ENCODE measurements around the gene CROCC2.

Gene CROCC2

DNA sequence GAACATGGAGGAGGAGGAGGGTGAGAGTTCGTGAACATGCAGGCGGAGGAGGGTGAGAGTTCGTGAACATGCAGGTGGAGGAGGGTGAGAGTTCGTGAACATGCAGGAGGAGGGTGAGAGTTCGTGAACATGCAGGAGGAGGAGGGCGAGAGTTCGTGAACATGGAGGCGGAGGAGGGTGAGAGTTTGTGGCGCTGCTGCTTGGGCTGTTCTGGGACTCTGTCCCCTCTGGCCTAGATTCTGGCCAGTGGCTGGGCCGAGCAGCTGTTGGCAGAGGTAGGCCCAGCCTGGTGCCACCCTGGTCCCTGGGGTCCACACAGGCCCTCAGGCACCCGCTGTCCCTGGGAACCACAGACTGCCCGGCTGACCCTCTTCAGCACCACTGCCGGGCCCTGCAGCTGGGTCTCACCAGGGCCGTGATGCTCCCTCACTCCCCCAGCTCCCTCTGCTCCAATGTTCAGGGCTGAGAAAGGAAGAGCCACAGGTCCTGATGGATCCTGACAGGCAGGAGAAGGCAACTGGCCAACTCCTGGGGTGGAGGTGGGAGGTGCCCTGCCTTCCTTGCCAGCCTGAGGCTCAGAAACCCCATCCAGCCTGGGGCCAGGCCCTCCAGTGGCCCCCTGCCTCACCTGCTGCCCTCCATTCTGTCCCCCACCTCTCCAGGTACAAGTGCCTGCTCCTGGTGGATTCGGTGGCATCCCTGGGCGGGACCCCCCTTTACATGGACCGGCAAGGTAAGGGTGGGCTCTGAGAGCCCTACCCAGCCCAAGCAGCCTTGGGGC is 33.6 kb upstream of the CROCC2 start:
- POLR2A ChIA-PET: no interaction called here
- WGBS (ENCODE audit: insufficient coverage): 92% methylated on average over 13 of the region's 17 CpGs
- CTCF ChIA-PET: interaction anchor here (1.2 kb wide), 1 partner anchor 21 kb away, joined by 3 read pairs; no protein-coding TSS in a partner anchor

DNA sequence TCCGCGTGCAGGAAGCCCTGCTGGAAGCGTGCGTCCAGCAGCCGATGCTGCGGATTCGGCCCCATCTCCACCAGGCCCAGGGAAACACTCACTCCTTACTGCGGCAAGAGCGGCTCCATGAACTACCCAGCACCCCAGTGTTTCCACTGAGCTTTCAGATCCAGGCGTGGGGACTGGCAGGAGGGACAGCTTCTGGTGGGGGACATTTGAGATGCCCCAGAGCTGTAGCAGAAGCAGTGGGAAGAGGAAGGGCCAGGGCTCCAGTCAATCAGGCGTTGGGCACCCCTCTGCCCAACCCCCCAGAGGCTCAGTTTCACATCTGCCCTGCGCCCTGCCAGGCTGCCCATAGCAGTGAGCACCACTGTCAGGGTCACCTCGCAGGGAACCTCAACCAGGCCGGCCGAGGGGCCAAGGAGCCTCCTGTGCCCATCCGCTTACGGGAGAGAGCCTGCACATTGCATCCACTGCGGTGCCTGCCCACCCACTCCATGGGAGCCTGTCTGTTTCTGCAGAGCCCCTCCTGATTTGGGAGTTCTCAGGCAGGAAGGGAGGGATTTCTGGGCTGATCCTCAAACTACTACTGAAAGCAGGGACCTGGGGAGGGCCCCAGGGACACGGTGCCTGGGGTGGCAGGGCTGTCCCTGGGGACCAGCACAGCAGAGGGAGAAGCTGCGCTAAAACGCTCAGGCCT is 32.9 kb upstream of the CROCC2 start:
- ChIA-PET POLR2A (no interaction called here), CTCF (interaction anchor here (1.2 kb wide), 1 partner anchor 22 kb away, joined by 3 read pairs; no protein-coding TSS in a partner anchor)
- WGBS (ENCODE audit: insufficient coverage): 92% methylated on average over 17 of the region's 21 CpGs
- Histone ChIP-seq H3K27ac (ENCODE audit: insufficient read depth in 1 of 2, low read depth in 1 of 2, low read length in 2 of 2, poor library complexity in 1 of 2, severe bottlenecking in 2 of 2) (no peak overlapping the region), H3K36me3 (ENCODE audit: control insufficient read depth in 4 of 4, insufficient read depth in 4 of 4, low read length in 3 of 4) (no peaks in the 10 kb centered on the region), H3K9me3 (ENCODE audit: control extremely low read depth in 1 of 5, control insufficient read depth in 4 of 5, insufficient read depth in 2 of 5, low read depth in 1 of 5, low read length in 4 of 5) (no peaks in the 10 kb centered on the region), H3K4me3 (ENCODE audit: control insufficient read depth in 1 of 7, extremely low read depth in 1 of 7, insufficient read depth in 4 of 7, low read depth in 2 of 7, low read length in 6 of 7) (no peak overlapping the region), H3K4me1 (ENCODE audit: control extremely low read depth in 1 of 4, control insufficient read depth in 4 of 4, insufficient read depth in 4 of 4, low read length in 3 of 4) (no peaks in the 10 kb centered on the region), H3K27me3 (replicated peaks in 2 of 5; ENCODE audit: control insufficient read depth in 4 of 5, insufficient read depth in 5 of 5, low read length in 4 of 5) (no peaks in the 10 kb centered on the region)
- DNase-seq: no peak

More for the DNA sequence above, 33.6 kb upstream of the CROCC2 start:
- no peak for DNase-seq
- Histone ChIP-seq H3K27ac (ENCODE audit: insufficient read depth in 1 of 2, low read depth in 1 of 2, low read length in 2 of 2, poor library complexity in 1 of 2, severe bottlenecking in 2 of 2) (no peak overlapping the region), H3K4me1 (ENCODE audit: control extremely low read depth in 1 of 4, control insufficient read depth in 4 of 4, insufficient read depth in 4 of 4, low read length in 3 of 4) (no peaks in the 10 kb centered on the region), H3K4me3 (ENCODE audit: control insufficient read depth in 1 of 7, extremely low read depth in 1 of 7, insufficient read depth in 4 of 7, low read depth in 2 of 7, low read length in 6 of 7) (no peak overlapping the region), H3K36me3 (ENCODE audit: control insufficient read depth in 4 of 4, insufficient read depth in 4 of 4, low read length in 3 of 4) (no peaks in the 10 kb centered on the region), H3K9me3 (ENCODE audit: control extremely low read depth in 1 of 5, control insufficient read depth in 4 of 5, insufficient read depth in 2 of 5, low read depth in 1 of 5, low read length in 4 of 5) (no peaks in the 10 kb centered on the region), H3K27me3 (replicated peaks in 2 of 5; ENCODE audit: control insufficient read depth in 4 of 5, insufficient read depth in 5 of 5, low read length in 4 of 5) (no peaks in the 10 kb centered on the region)

DNA sequence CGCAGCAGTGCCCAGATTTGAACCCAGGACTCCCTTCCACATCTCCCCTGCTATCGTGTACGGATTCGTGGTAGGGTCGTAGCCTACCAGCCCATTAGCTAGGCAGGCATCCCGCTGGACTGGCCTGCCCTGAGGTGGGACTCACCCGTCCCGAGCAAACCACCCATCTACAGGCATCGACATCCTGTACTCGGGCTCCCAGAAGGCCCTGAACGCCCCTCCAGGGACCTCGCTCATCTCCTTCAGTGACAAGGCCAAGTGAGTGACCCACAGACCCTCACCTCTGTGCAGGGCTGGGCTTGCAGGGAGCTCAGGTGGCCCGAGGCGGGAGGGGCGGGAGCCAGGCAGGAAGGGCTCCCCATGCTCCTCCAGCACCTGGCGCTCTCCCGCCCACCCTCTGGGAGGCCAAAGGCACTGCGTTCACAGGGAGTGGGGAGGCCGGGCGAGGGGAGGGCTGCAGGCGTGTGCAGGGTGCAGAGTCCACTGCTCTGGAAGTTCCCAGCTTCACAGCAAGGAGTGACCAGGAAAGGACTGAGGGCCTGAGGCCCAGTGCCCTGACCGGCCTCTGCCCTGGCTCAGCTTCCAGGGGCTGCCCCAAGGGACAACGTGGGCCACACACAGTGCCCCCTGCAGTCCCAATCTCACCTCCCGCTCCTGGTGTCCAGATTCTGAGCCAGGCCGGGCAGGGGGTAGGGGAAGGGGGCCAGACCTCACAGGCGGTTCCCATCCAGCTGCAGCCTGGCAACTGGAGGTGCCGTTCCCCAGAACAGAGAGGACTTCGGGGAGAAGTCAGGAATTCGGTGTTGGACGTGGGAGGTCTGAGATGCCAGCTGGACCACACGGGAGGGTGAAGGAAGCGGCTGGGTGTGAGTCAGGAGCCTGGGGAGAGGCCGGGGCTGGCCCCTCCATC is 32.1 kb upstream of the CROCC2 start:
- DNase-seq: no peak
- H3K4me1 ChIP-seq (ENCODE audit: control extremely low read depth in 1 of 4, control insufficient read depth in 4 of 4, insufficient read depth in 4 of 4, low read length in 3 of 4): no peaks in the 10 kb centered on the region
- H3K27me3 ChIP-seq (replicated peaks in 2 of 5; ENCODE audit: control insufficient read depth in 4 of 5, insufficient read depth in 5 of 5, low read length in 4 of 5): no peaks in the 10 kb centered on the region
- POLR2A ChIA-PET: no interaction called here
- no peak overlapping the region for H3K4me3 ChIP-seq (ENCODE audit: control insufficient read depth in 1 of 7, extremely low read depth in 1 of 7, insufficient read depth in 4 of 7, low read depth in 2 of 7, low read length in 6 of 7)
- H3K36me3 ChIP-seq (ENCODE audit: control insufficient read depth in 4 of 4, insufficient read depth in 4 of 4, low read length in 3 of 4): no peaks in the 10 kb centered on the region
- no peaks in the 10 kb centered on the region for H3K9me3 ChIP-seq (ENCODE audit: control extremely low read depth in 1 of 5, control insufficient read depth in 4 of 5, insufficient read depth in 2 of 5, low read depth in 1 of 5, low read length in 4 of 5)
- H3K27ac ChIP-seq (ENCODE audit: insufficient read depth in 1 of 2, low read depth in 1 of 2, low read length in 2 of 2, poor library complexity in 1 of 2, severe bottlenecking in 2 of 2): no peak overlapping the region
- CTCF ChIA-PET: interaction anchor here (1.2 kb wide), 1 partner anchor 23 kb away, joined by 3 read pairs; no protein-coding TSS in a partner anchor
- WGBS (ENCODE audit: insufficient coverage): 96% methylated on average over 29 of the region's 33 CpGs

GRCh38 chr2:240874715-240875227 is 31.4 kb upstream of the CROCC2 start:
- Histone ChIP-seq H3K27ac (ENCODE audit: insufficient read depth in 1 of 2, low read depth in 1 of 2, low read length in 2 of 2, poor library complexity in 1 of 2, severe bottlenecking in 2 of 2) (no peak overlapping the region), H3K27me3 (replicated peaks in 2 of 5; ENCODE audit: control insufficient read depth in 4 of 5, insufficient read depth in 5 of 5, low read length in 4 of 5) (no peaks in the 10 kb centered on the region), H3K4me1 (ENCODE audit: control extremely low read depth in 1 of 4, control insufficient read depth in 4 of 4, insufficient read depth in 4 of 4, low read length in 3 of 4) (no peaks in the 10 kb centered on the region), H3K9me3 (ENCODE audit: control extremely low read depth in 1 of 5, control insufficient read depth in 4 of 5, insufficient read depth in 2 of 5, low read depth in 1 of 5, low read length in 4 of 5) (no peaks in the 10 kb centered on the region), H3K4me3 (ENCODE audit: control insufficient read depth in 1 of 7, extremely low read depth in 1 of 7, insufficient read depth in 4 of 7, low read depth in 2 of 7, low read length in 6 of 7) (no peak overlapping the region), H3K36me3 (ENCODE audit: control insufficient read depth in 4 of 4, insufficient read depth in 4 of 4, low read length in 3 of 4) (no peaks in the 10 kb centered on the region)
- no peak for DNase-seq
- POLR2A ChIA-PET: no interaction called here
- CTCF ChIA-PET: no interaction called here
- 89% methylated on average over 8 of the region's 12 CpGs for WGBS (ENCODE audit: insufficient coverage)

- ChIA-PET CTCF (no interaction called here), POLR2A (no interaction called here)
- H3K27ac ChIP-seq (ENCODE audit: insufficient read depth in 1 of 2, low read depth in 1 of 2, low read length in 2 of 2, poor library complexity in 1 of 2, severe bottlenecking in 2 of 2): no peak overlapping the region
- no peaks in the 10 kb centered on the region for H3K4me1 ChIP-seq (ENCODE audit: control extremely low read depth in 1 of 4, control insufficient read depth in 4 of 4, insufficient read depth in 4 of 4, low read length in 3 of 4)
- H3K36me3 ChIP-seq (ENCODE audit: control insufficient read depth in 4 of 4, insufficient read depth in 4 of 4, low read length in 3 of 4): no peaks in the 10 kb centered on the region
- H3K9me3 ChIP-seq (ENCODE audit: control extremely low read depth in 1 of 5, control insufficient read depth in 4 of 5, insufficient read depth in 2 of 5, low read depth in 1 of 5, low read length in 4 of 5): no peaks in the 10 kb centered on the region
- H3K4me3 ChIP-seq (ENCODE audit: control insufficient read depth in 1 of 7, extremely low read depth in 1 of 7, insufficient read depth in 4 of 7, low read depth in 2 of 7, low read length in 6 of 7): no peak overlapping the region
- no peaks in the 10 kb centered on the region for H3K27me3 ChIP-seq (replicated peaks in 2 of 5; ENCODE audit: control insufficient read depth in 4 of 5, insufficient read depth in 5 of 5, low read length in 4 of 5)
- WGBS (ENCODE audit: insufficient coverage): 96% methylated on average over 16 of the region's 22 CpGs
- no peak for DNase-seq
Measured at GRCh38 chr2:240875228-240876034, 30.7 kb upstream of the CROCC2 start.

GRCh38 chr2:240876035-240876474 is 30.1 kb upstream of the CROCC2 start:
- Histone ChIP-seq H3K4me3 (ENCODE audit: control insufficient read depth in 1 of 7, extremely low read depth in 1 of 7, insufficient read depth in 4 of 7, low read depth in 2 of 7, low read length in 6 of 7) (no peak overlapping the region), H3K4me1 (ENCODE audit: control extremely low read depth in 1 of 4, control insufficient read depth in 4 of 4, insufficient read depth in 4 of 4, low read length in 3 of 4) (no peaks in the 10 kb centered on the region), H3K9me3 (ENCODE audit: control extremely low read depth in 1 of 5, control insufficient read depth in 4 of 5, insufficient read depth in 2 of 5, low read depth in 1 of 5, low read length in 4 of 5) (no peaks in the 10 kb centered on the region), H3K36me3 (ENCODE audit: control insufficient read depth in 4 of 4, insufficient read depth in 4 of 4, low read length in 3 of 4) (no peaks in the 10 kb centered on the region), H3K27ac (ENCODE audit: insufficient read depth in 1 of 2, low read depth in 1 of 2, low read length in 2 of 2, poor library complexity in 1 of 2, severe bottlenecking in 2 of 2) (no peak overlapping the region), H3K27me3 (replicated peaks in 2 of 5; ENCODE audit: control insufficient read depth in 4 of 5, insufficient read depth in 5 of 5, low read length in 4 of 5) (no peaks in the 10 kb centered on the region)
- POLR2A ChIA-PET: no interaction called here
- WGBS (ENCODE audit: insufficient coverage): 71% methylated on average over 4 of the region's 7 CpGs
- CTCF ChIA-PET: no interaction called here
- DNase-seq: no peak
